Muscle layer of duodenum (tissue), 2 donors: ENCODE results near the gene GRB10.
"Not testable (repeated sequence)": the region's sequence is repeated elsewhere in the genome, so short reads cannot be mapped to it uniquely, and the experiment has no call there.

Experiments used
- H3K27ac ChIP-seq: one replicate; pipeline ENCODE4 v1.7.0; 2013; ENCODE audit warnings: mild to moderate bottlenecking, low read length
- H3K27me3 ChIP-seq: one replicate; pipeline ENCODE4 v1.7.0; 2013; ENCODE audit warnings: low read depth, mild to moderate bottlenecking, control low read depth, low read length
- H3K36me3 ChIP-seq, 2 donors: one replicate each; pipeline ENCODE4 v1.7.0; 2013; ENCODE audit warnings: low read length in 2 of 2, control low read depth in 1 of 2, mild to moderate bottlenecking in 1 of 2; ENCODE audit not compliant: insufficient read depth in 2 of 2, control insufficient read depth in 1 of 2
- H3K4me1 ChIP-seq, 2 donors: one replicate each; pipeline ENCODE4 v1.7.0; 2013; ENCODE audit warnings: low read length in 2 of 2, mild to moderate bottlenecking in 2 of 2, control low read depth in 1 of 2, moderate library complexity in 1 of 2; ENCODE audit not compliant: insufficient read depth in 2 of 2, control insufficient read depth in 1 of 2
- H3K4me3 ChIP-seq, 2 donors: one replicate each; pipeline ENCODE4 v1.7.0; 2013; ENCODE audit warnings: low read length in 2 of 2, low read depth in 1 of 2, mild to moderate bottlenecking in 1 of 2
- H3K9me3 ChIP-seq, 2 donors: one replicate each; pipeline ENCODE4 v1.7.0; 2013; ENCODE audit warnings: low read length in 2 of 2, control low read depth in 1 of 2, mild to moderate bottlenecking in 1 of 2; ENCODE audit not compliant: control insufficient read depth in 1 of 2
- donor health status: healthy.

GRB10 gene

GRCh38 chr7:50552139-50552538 lies 230.6 kb downstream of the GRB10 start:
- Histone ChIP-seq H3K4me1 (peaks cover 3% of the 10 kb centered on the region in 2 donors), H3K27ac (no peak overlapping the region), H3K9me3 (no peaks in the 10 kb centered on the region), H3K27me3 (no peaks in the 10 kb centered on the region), H3K36me3 (no peaks in the 10 kb centered on the region), H3K4me3 (no peak overlapping the region)

- not testable (repeated sequence) for H3K27me3 ChIP-seq, H3K9me3 ChIP-seq, H3K4me3 ChIP-seq, H3K36me3 ChIP-seq, H3K4me1 ChIP-seq, H3K27ac ChIP-seq
These were observed 237.1 kb downstream of the GRB10 start for GRCh38 chr7:50545613-50546012.

- Histone ChIP-seq H3K9me3 (no peaks in the 10 kb centered on the region), H3K4me1 (no peaks in the 10 kb centered on the region), H3K27me3 (no peaks in the 10 kb centered on the region), H3K4me3 (no peak overlapping the region), H3K27ac (no peak overlapping the region), H3K36me3 (no peaks in the 10 kb centered on the region)
These were observed 237.7 kb downstream of the GRB10 start for GRCh38 chr7:50544992-50545391.

DNA sequence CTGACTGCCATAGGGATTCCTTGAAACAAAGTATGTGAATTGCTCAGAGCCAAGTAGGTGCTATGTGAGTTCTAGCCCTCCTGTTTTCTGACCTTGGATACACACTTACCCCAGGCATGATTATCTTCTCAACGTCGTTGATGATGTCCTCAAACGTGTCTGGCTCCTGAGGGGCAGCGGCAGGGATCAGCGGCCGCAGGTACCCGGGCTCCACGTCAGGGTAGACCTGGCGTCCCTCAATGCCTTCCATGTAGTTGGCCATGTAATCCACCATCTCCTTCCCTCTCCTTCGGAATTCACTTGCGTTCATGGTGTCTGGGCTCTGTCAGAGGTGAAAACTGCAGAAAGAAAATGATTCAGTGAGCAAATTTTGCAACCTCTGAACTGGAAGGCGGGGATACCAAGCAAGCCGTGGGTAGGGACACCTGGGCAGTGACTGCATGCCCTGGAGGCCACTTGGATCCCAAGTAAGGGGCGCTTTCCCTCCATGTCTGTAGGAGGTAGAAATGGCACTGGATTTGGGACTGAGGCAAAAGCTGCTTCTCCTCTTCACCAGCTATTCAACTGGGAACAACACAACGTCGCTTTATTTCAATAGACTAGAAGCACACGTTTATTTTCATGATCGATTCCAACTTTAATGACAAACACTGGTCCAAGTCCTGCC lies 238.8 kb downstream of the GRB10 start:
- Histone ChIP-seq H3K4me3 (no peak overlapping the region), H3K4me1 (no peaks in the 10 kb centered on the region), H3K9me3 (no peaks in the 10 kb centered on the region), H3K27me3 (no peaks in the 10 kb centered on the region), H3K36me3 (no peaks in the 10 kb centered on the region), H3K27ac (no peak overlapping the region)

DNA sequence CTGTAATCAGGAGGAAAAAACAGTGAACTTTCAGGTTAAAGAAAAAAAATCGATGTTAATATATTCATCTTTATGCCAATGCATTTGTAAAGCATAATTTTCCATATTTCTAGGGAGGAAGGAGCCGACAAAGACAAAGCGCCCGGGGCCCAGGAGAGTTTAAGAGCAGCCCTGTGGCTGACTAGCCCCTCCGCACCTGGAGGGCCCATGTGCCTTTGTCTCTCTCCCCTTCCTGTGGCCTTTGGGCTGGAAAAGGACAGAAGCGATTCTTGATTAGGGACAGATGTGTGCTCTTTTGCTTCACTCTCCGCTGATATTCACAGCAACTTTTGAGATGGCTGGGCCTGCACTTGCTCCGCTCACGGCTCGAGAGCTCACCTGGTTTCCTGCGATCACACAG lies 240.6 kb downstream of the GRB10 start:
- no peaks in the 10 kb centered on the region for H3K4me1 ChIP-seq
- no peaks in the 10 kb centered on the region for H3K27me3 ChIP-seq
- H3K4me3 ChIP-seq: no peak overlapping the region
- no peaks in the 10 kb centered on the region for H3K9me3 ChIP-seq
- no peak overlapping the region for H3K27ac ChIP-seq
- H3K36me3 ChIP-seq: no peaks in the 10 kb centered on the region

- Histone ChIP-seq H3K9me3 (no peaks in the 10 kb centered on the region), H3K36me3 (no peaks in the 10 kb centered on the region), H3K4me1 (no peaks in the 10 kb centered on the region), H3K4me3 (no peak overlapping the region), H3K27ac (no peak overlapping the region), H3K27me3 (no peaks in the 10 kb centered on the region)
These were observed 241.7 kb downstream of the GRB10 start for GRCh38 chr7:50540785-50541579.
